ENCODE results near the gene ADGRV1. TPM values are rescaled to one million over a fixed set of nuclear protein-coding genes. Genes with fewer than 3 reads are reported as not detected.

Gene ADGRV1
- total and polyA plus RNA-seq, 9 of the 15 experiments (the other 6 are each of a cell fraction or from before 2014, with no cell fraction given) = 21.7 to 156 (median 58.2) TPM

- in situ Hi-C loops (cut with MboI) = loop anchor here (5.0 kb wide), 1 partner anchor 217 kb away; no protein-coding TSS in a partner anchor
- ATAC-seq = no peak
- TF ChIP-seq NKRF (IDR thresholded peaks at IDR 0.05; ENCODE audit: borderline replicate concordance) (no peak), TBP (optimal IDR thresholded peaks at IDR 0.05; ENCODE audit: low read depth, low read length) (no peak), THRAP3 (IDR thresholded peaks at IDR 0.05; ENCODE audit: borderline replicate concordance) (no peak), GTF2F1 (IDR thresholded peaks at IDR 0.05; ENCODE audit: low read depth, low read length) (no peak), ZBTB26 (CRISPR knock-in tag; IDR thresholded peaks at IDR 0.05) (no peak), ZNF717 (CRISPR knock-in tag; IDR thresholded peaks at IDR 0.05) (no peak), ASH1L (IDR thresholded peaks at IDR 0.05; ENCODE audit: borderline replicate concordance, low read depth, partially characterized antibody) (no peak), DLX4 (CRISPR knock-in tag; IDR thresholded peaks at IDR 0.05) (no peak), RCOR1 (IDR thresholded peaks at IDR 0.05; ENCODE audit: borderline replicate concordance in 1 of 2, low read depth in 2 of 2, low read length in 2 of 2) (no peak), NFIC (IDR thresholded peaks at IDR 0.05) (no peak), PBX2 (CRISPR knock-in tag; IDR thresholded peaks at IDR 0.05; ENCODE audit: low read depth) (no peak), PBX2 (tag; conservative IDR thresholded peaks at IDR 0.05; ENCODE audit: low read depth) (no peak), SMARCA4 (IDR thresholded peaks at IDR 0.05) (no peak), GABPA (tag; conservative IDR thresholded peaks at IDR 0.05; ENCODE audit: low read depth) (no peak), CREBBP (IDR thresholded peaks at IDR 0.05; ENCODE audit: low read depth, low read length) (no peak)
- H3K79me2 ChIP-seq (ENCODE audit: control insufficient read depth, insufficient read depth, low read length) = no peaks in the 10 kb centered on the region
- H3K27ac ChIP-seq (ENCODE audit: extremely low read depth, low read depth, low read length) = no peak overlapping the region
- ChIA-PET CTCF (ENCODE audit: low intra/inter-chr PET ratio) (no interaction called here), POLR2A (interaction anchor here (0.6 to 1.1 kb wide), 2 partner anchors 277 to 291 kb away, joined by 3 to 5 read pairs; no protein-coding TSS in a partner anchor)
- no peak for FAIRE-seq
- WGBS (ENCODE audit: insufficient coverage, low coverage, missing lambda C conversion rate) = 94% methylated on average over 1 of the region's 1 CpG
- intact Hi-C loops (cut with micrococcal nuclease) = no loop called here
- H3K4me2 ChIP-seq (ENCODE audit: insufficient read depth, low read length) = no peak overlapping the region
- BruUV-seq (replicated peaks) = no TSS peak
- H3K9ac ChIP-seq (ENCODE audit: insufficient read depth in 1 of 2, low read depth in 2 of 2, low read length in 2 of 2) = no peak overlapping the region
- no peaks in the 10 kb centered on the region; a peak in 1 of 5 replicates for H3K4me1 ChIP-seq (replicated peaks in 1 of 2; ENCODE audit: control insufficient read depth in 2 of 2, insufficient read depth in 2 of 2, low read length in 2 of 2)
- H2AFZ ChIP-seq (ENCODE audit: low read depth, low read length) = no peak overlapping the region
- H4K20me1 ChIP-seq (replicated peaks; ENCODE audit: control insufficient read depth, insufficient read depth, low read length) = no peaks in the 10 kb centered on the region
- H3K36me3 ChIP-seq (ENCODE audit: control insufficient read depth, insufficient read depth, low read length) = peaks cover 2% of the 10 kb centered on the region; the same call in 1 of the 3 replicates
- DNase-seq (ENCODE audit: extremely low read depth in 1 of 4, low spot score in 3 of 4) = no peak
- no peaks in the 10 kb centered on the region for H3K9me3 ChIP-seq (replicated peaks; ENCODE audit: control insufficient read depth, insufficient read depth, low read depth, low read length)
- H3K4me3 ChIP-seq = no peak overlapping the region
- H3K9me1 ChIP-seq (ENCODE audit: control insufficient read depth, insufficient read depth, low read length) = no peaks in the 10 kb centered on the region
- no peaks in the 10 kb centered on the region for H3K27me3 ChIP-seq (ENCODE audit: control insufficient read depth in 2 of 2, insufficient read depth in 2 of 2, low read length in 2 of 2)
Measured at GRCh38 chr5:91089758-91090157, 531.2 kb downstream of the ADGRV1 start.

All from K562 (cell line).